HS-5 (cell line): ENCODE measurements around the gene SPACA6.
"Not testable (repeated sequence)": the region's sequence is repeated elsewhere in the genome, so short reads cannot be mapped to it uniquely, and the experiment has no call there.

Source experiments
- DNase-seq: peaks from one replicate; pipeline ENCODE4 v3.0.0-alpha.2; 2012; ENCODE audit warnings: low read depth

Gene SPACA6

GRCh38 chr19:51735759-51736449 is 42.8 kb downstream of the SPACA6 start:
- DNase-seq = peak; percentile 81

- DNase-seq = no peak
These were observed 44.3 kb downstream of the SPACA6 start for GRCh38 chr19:51737389-51737788.

GRCh38 chr19:51737924-51738323 is 44.8 kb downstream of the SPACA6 start:
- no peak for DNase-seq

- not testable (repeated sequence) for DNase-seq
These were observed 45.4 kb downstream of the SPACA6 start for GRCh38 chr19:51738523-51738922.

- no peak for DNase-seq
These were observed 46.5 kb downstream of the SPACA6 start for GRCh38 chr19:51739466-51740213.

- no peak for DNase-seq
These were observed 47.2 kb downstream of the SPACA6 start for GRCh38 chr19:51740356-51740755.

- DNase-seq = peak; percentile 52
These were observed 49.7 kb downstream of the SPACA6 start for GRCh38 chr19:51742789-51743188.

- no peak for DNase-seq
These were observed 50.3 kb downstream of the SPACA6 start for GRCh38 chr19:51743405-51743804.

GRCh38 chr19:51746731-51747130 is 53.6 kb downstream of the SPACA6 start:
- no peak for DNase-seq

GRCh38 chr19:51749979-51750378 is 56.8 kb downstream of the SPACA6 start:
- DNase-seq = no peak

- no peak for DNase-seq
These were observed 57.4 kb downstream of the SPACA6 start for GRCh38 chr19:51750400-51751094.

- DNase-seq = no peak
These were observed 58.5 kb downstream of the SPACA6 start, which contains the start of gene FPR1 for GRCh38 chr19:51751655-51752054. FPR1 (minus strand) TSS chr19:51751878; CDS start chr19:51746994, 4,884 bp downstream.

- no peak for DNase-seq
These were observed 61.0 kb downstream of the SPACA6 start for GRCh38 chr19:51754109-51754508.

- no peak for DNase-seq
These were observed 61.6 kb downstream of the SPACA6 start for GRCh38 chr19:51754770-51755169.
